HUES64 (cell line): ENCODE results near the gene ACTA1.

Experiments used
- H3K27ac ChIP-seq: 2 replicates; pipeline ENCODE4 v1.7.0; 2013; ENCODE audit warnings: low read depth, low read length, inconsistent platforms
- H3K27me3 ChIP-seq: 2 replicates; pipeline ENCODE4 v1.6.1; 2013; ENCODE audit warnings: mild to moderate bottlenecking, low read length; ENCODE audit not compliant: insufficient read depth
- H3K36me3 ChIP-seq: 2 replicates; pipeline ENCODE4 v1.6.1; 2013; ENCODE audit warnings: mild to moderate bottlenecking, low read length; ENCODE audit not compliant: insufficient read depth
- H3K4me1 ChIP-seq: 2 replicates; pipeline ENCODE4 v1.6.1; 2013; ENCODE audit warnings: mild to moderate bottlenecking, low read length, moderate library complexity; ENCODE audit not compliant: insufficient read depth
- H3K4me3 ChIP-seq: 2 replicates; pipeline ENCODE4 v1.5.1; 2013; ENCODE audit warnings: mild to moderate bottlenecking, low read length, moderate library complexity
- H3K9ac ChIP-seq: 2 replicates; pipeline ENCODE4 v1.6.1; 2013; ENCODE audit warnings: mild to moderate bottlenecking, low read depth, low read length
- H3K9me3 ChIP-seq: 2 replicates; pipeline ENCODE4 v1.6.1; 2013; ENCODE audit warnings: low read depth, low read length; ENCODE audit not compliant: insufficient read depth
- WGBS: fragments of 150-250, 120-280 bp; methylation state at CpG from one replicate; pipeline ENCODE4 v1.1.7; 2013; ENCODE audit warnings: missing lambda C conversion rate; 5-methylcytosine and 5-hydroxymethylcytosine counted together

The ACTA1 gene

GRCh38 chr1:229385853-229386456 lies 47.9 kb downstream of the ACTA1 start:
- peaks cover 12% of the 10 kb centered on the region for H3K4me1 ChIP-seq
- H3K27me3 ChIP-seq, result 0 out of 2 replicates have a peak, but pooled peaks cover under 1% of the 10 kb centered on the region
- H3K9me3 ChIP-seq, result no peaks in the 10 kb centered on the region
- H3K4me3 ChIP-seq, result no peak overlapping the region
- no peak overlapping the region for H3K27ac ChIP-seq
- no peaks in the 10 kb centered on the region for H3K36me3 ChIP-seq
- no peak overlapping the region for H3K9ac ChIP-seq
- WGBS, result 89% methylated on average over 8 of the region's 8 CpGs

GRCh38 chr1:229384822-229385221 lies 49.1 kb downstream of the ACTA1 start:
- Histone ChIP-seq H3K27ac (no peak overlapping the region), H3K4me3 (no peak overlapping the region), H3K4me1 (peaks cover 23% of the 10 kb centered on the region), H3K9me3 (no peaks in the 10 kb centered on the region), H3K36me3 (no peaks in the 10 kb centered on the region), H3K9ac (no peak overlapping the region), H3K27me3 (peaks cover 11% of the 10 kb centered on the region; the same call in 1 of the 2 replicates)
- WGBS, result 96% methylated on average over 7 of the region's 7 CpGs

GRCh38 chr1:229383961-229384360 lies 49.9 kb downstream of the ACTA1 start:
- WGBS, result 95% methylated on average over 4 of the region's 5 CpGs
- Histone ChIP-seq H3K4me3 (no peak overlapping the region), H3K27me3 (peaks cover 11% of the 10 kb centered on the region; the same call in 1 of the 2 replicates), H3K27ac (no peak overlapping the region), H3K36me3 (no peaks in the 10 kb centered on the region), H3K9ac (no peak overlapping the region), H3K4me1 (peaks cover 30% of the 10 kb centered on the region), H3K9me3 (no peaks in the 10 kb centered on the region)

- no peaks in the 10 kb centered on the region for H3K36me3 ChIP-seq
- no peak overlapping the region for H3K27ac ChIP-seq
- no peak overlapping the region for H3K4me3 ChIP-seq
- 98% methylated on average over 3 of the region's 3 CpGs for WGBS
- peaks cover 11% of the 10 kb centered on the region; the same call in 1 of the 2 replicates for H3K27me3 ChIP-seq
- H3K9ac ChIP-seq, result no peak overlapping the region
- no peaks in the 10 kb centered on the region for H3K9me3 ChIP-seq
- H3K4me1 ChIP-seq, result peaks cover 30% of the 10 kb centered on the region
Observed at GRCh38 chr1:229383188-229383587, 50.7 kb downstream of the ACTA1 start.
